Naive B cell (primary cell): ENCODE data around the gene AMBRA1. TPM values are rescaled to one million over a fixed set of nuclear protein-coding genes. Genes with fewer than 3 reads are reported as not detected.

Experiments used
- ATAC-seq, 2 donors: fragments of 150-1000 bp; cut with Tn5 transposase; 2 replicates each; pipeline ENCODE4 v1.10.0; 2021; ENCODE audit warnings: low read depth in 2 of 2, mild to moderate bottlenecking in 2 of 2, moderate library complexity in 2 of 2
- DNase-seq: peaks from one replicate; pipeline ENCODE4 v3.0.0; 2022
- H3K27ac Mint-ChIP-seq, 6 donors: one replicate each; pipeline ENCODE4 v1.8.0; 2020 to 2022; ENCODE audit warnings: mild to moderate bottlenecking in 6 of 6, mixed read lengths in 6 of 6, moderate library complexity in 5 of 6, inconsistent platforms in 2 of 6
- H3K27me3 Mint-ChIP-seq, 3 donors: one replicate each; pipeline ENCODE4 v1.8.0; 2021 to 2022; ENCODE audit warnings: mixed read lengths in 3 of 3, mild to moderate bottlenecking in 1 of 3
- H3K36me3 Mint-ChIP-seq, 2 donors: one replicate each; pipeline ENCODE4 v1.8.0; 2020 to 2022; ENCODE audit warnings: mixed read lengths in 2 of 2, inconsistent platforms in 1 of 2, mild to moderate bottlenecking in 1 of 2
- H3K4me1 Mint-ChIP-seq, 3 donors: one replicate each; pipeline ENCODE4 v1.8.0; 2020 to 2022; ENCODE audit warnings: mixed read lengths in 3 of 3, inconsistent platforms in 1 of 3, mild to moderate bottlenecking in 1 of 3, moderate library complexity in 1 of 3
- H3K4me3 Mint-ChIP-seq, 8 donors: one replicate each; pipeline ENCODE4 v1.8.0; 2020 to 2022; ENCODE audit warnings: mild to moderate bottlenecking in 8 of 8, mixed read lengths in 8 of 8, moderate library complexity in 8 of 8, inconsistent platforms in 2 of 8
- H3K9me3 Mint-ChIP-seq, 7 donors: one replicate each; pipeline ENCODE4 v1.8.0; 2020 to 2022; ENCODE audit warnings: mixed read lengths in 7 of 7, mild to moderate bottlenecking in 5 of 7, inconsistent platforms in 2 of 7, moderate library complexity in 1 of 7
- polyA plus RNA-seq, 6 donors: library from polyadenylated mRNA; unstranded; fragments of 300-500 nt; fragmentation: Illumina TruSeq; gene quantifications; one replicate each; pipeline ENCODE4 v1.2.3, GENCODE V29; 2021; ENCODE audit warnings: low read depth in 6 of 6

Gene AMBRA1
- polyA plus RNA-seq, 6 donors from 2014 or later = 6.6 to 11.3 (median 7.8) TPM

DNA sequence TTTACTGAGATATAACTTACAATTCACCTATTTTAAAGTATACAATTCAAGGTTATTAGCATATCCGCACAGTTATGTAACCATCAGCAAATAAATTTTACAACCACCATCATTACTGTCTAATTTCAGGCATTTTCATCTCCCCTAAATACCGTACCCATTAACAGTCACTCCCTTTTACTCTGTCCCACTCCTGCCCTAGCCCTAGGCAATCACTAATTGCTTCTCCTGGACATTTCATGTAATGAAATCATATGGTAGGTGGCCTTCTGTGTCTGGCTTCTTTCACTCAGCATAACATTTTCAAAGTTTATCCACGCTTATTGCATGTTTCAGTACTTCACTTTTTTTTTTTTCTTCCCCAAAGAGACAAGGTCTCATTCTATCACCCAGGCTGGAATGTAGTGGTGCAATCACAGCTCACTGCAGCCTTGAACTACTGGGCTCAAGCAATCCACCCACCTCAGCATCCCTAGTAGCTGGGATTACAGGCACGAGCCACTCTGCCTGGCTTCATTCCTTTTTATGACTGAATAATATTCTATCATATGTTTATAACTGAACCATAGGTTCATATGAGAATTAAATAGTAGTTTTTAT, 140.8 kb downstream of the AMBRA1 start:
- peaks cover 8 to 12% of the 10 kb centered on the region in 2 donors for H3K36me3 Mint-ChIP-seq
- peak overlapping the region in 1 of 6 donors; percentile 15 for H3K27ac Mint-ChIP-seq
- ATAC-seq (no peak), DNase-seq (no peak)
- peaks cover 13 to 33% (median 26%) of the 10 kb centered on the region in 3 donors for H3K4me1 Mint-ChIP-seq
- H3K27me3 Mint-ChIP-seq = no peaks in the 10 kb centered on the region
- H3K4me3 Mint-ChIP-seq = peak overlapping the region in 1 of 8 donors; percentile 64
- peaks cover 0 to 3% (median 0%) of the 10 kb centered on the region in 7 donors for H3K9me3 Mint-ChIP-seq

DNA sequence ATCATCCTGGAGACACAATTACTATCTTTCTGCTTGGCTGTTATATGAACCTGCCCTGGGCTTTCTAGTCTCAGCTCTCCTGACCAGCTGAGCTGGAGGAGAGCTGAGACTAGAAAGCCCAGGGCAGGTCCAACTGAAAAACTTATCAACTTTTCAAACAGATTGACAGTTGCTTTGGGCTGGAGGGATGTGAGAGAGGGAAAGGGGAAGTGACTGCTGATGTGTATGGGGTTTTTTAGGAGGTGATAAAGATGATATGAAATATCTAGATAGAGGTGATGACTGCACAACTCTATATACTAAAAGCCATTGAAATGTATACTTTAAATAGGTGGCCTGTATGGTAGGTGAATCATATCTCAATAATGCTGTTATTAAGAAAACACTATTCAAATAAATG, 142.1 kb downstream of the AMBRA1 start:
- Mint-ChIP-seq H3K27ac (peak overlapping the region in 1 of 6 donors; percentile 69), H3K4me3 (no peak overlapping the region), H3K4me1 (peaks cover 17 to 42% (median 28%) of the 10 kb centered on the region in 3 donors), H3K27me3 (no peaks in the 10 kb centered on the region), H3K9me3 (peaks cover 0 to 3% (median 0%) of the 10 kb centered on the region in 7 donors), H3K36me3 (peaks cover 8 to 12% of the 10 kb centered on the region in 2 donors)
- ATAC-seq (peak in 1 of 2 donors; percentile 35), DNase-seq (no peak)

GRCh38 chr11:46450846-46451477, 142.9 kb downstream of the AMBRA1 start:
- DNase-seq = no peak
- peaks cover 8 to 12% of the 10 kb centered on the region in 2 donors for H3K36me3 Mint-ChIP-seq
- H3K4me1 Mint-ChIP-seq = peaks cover 15 to 48% (median 30%) of the 10 kb centered on the region in 3 donors
- ATAC-seq = no peak
- no peaks in the 10 kb centered on the region for H3K27me3 Mint-ChIP-seq
- no peak overlapping the region for H3K27ac Mint-ChIP-seq
- H3K4me3 Mint-ChIP-seq = peak overlapping the region in 1 of 8 donors; percentile 48
- H3K9me3 Mint-ChIP-seq = peaks cover 0 to 3% (median 0%) of the 10 kb centered on the region in 7 donors

DNA sequence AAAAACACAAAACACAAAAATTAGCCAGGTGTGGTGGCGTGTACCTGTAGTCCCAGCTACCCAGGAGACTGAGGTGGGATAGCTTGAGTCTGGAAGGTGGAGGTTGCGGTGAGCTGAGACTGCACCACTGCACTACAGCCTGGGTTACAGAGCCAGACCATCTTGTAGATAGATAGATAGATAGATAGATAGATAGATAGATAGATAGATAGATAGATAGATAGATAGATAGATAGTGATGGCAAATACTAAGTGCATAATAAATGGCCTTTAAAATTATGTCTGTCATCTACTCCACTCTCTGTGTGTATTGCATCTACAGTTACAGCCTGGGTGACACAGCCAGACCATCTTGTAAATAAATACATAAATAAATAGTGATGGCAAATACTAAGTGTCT, 146.3 kb downstream of the AMBRA1 start:
- H3K9me3 Mint-ChIP-seq = peaks cover 0 to 3% (median 0%) of the 10 kb centered on the region in 7 donors
- H3K4me3 Mint-ChIP-seq = no peak overlapping the region
- ATAC-seq (no peak), DNase-seq (no peak)
- no peak overlapping the region for H3K27ac Mint-ChIP-seq
- H3K27me3 Mint-ChIP-seq = no peaks in the 10 kb centered on the region
- H3K4me1 Mint-ChIP-seq = peaks cover 15 to 51% (median 24%) of the 10 kb centered on the region in 3 donors
- H3K36me3 Mint-ChIP-seq = peaks cover 13 to 29% of the 10 kb centered on the region in 2 donors

DNA sequence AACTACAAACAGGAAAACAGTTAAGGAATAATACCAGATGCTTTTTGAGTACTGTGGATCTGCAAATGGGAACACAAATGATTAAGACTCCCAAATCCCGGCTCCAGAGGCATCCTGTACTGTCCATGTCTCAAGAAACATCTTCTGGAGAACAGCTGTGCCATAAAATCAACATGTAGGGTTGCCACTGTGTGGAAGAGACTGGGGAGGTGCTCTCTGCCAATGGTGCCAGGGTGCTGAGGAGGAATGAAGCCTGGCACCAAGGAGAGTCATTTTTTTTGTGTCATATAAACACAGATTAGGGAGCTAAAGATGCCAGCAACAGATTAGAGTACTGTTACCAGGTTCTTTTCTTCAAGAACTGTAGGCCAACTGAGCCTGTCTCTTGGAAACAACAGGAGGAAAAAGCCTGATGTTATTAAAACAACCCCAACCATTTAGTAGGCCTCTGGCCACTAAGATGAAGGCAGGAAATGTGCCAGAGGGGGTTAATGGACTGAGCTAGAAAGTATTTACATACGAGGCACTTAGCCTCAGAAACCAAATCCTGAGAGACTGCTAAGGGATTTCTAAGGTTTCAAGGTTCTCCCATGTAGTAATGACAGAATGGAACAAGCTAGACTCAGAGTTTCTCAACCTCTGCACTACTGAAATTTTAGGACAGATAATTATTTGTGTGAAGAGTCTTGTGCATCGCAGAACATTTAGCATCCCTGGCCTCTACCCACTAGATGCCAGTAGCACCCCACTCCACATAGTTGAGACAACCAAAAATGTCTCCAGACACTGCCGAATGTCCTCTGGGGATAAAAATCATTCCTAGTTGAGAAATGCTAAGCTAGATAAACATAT, 147.7 kb downstream of the AMBRA1 start:
- H3K27me3 Mint-ChIP-seq = no peaks in the 10 kb centered on the region
- H3K4me1 Mint-ChIP-seq = peaks cover 10 to 43% (median 17%) of the 10 kb centered on the region in 3 donors
- H3K36me3 Mint-ChIP-seq = peaks cover 27 to 36% of the 10 kb centered on the region in 2 donors
- DNase-seq = no peak
- peak overlapping the region in 1 of 6 donors; percentile 46 for H3K27ac Mint-ChIP-seq
- H3K9me3 Mint-ChIP-seq = peaks cover 0 to 3% (median 0%) of the 10 kb centered on the region in 7 donors
- H3K4me3 Mint-ChIP-seq = no peak overlapping the region
- ATAC-seq = no peak

GRCh38 chr11:46445192-46445919, 148.5 kb downstream of the AMBRA1 start:
- peaks cover 10 to 41% (median 17%) of the 10 kb centered on the region in 3 donors for H3K4me1 Mint-ChIP-seq
- H3K27me3 Mint-ChIP-seq = no peaks in the 10 kb centered on the region
- H3K27ac Mint-ChIP-seq = peak overlapping the region in 1 of 6 donors; percentile 46
- peaks cover 0 to 3% (median 0%) of the 10 kb centered on the region in 7 donors for H3K9me3 Mint-ChIP-seq
- peaks cover 24 to 37% of the 10 kb centered on the region in 2 donors for H3K36me3 Mint-ChIP-seq
- H3K4me3 Mint-ChIP-seq = no peak overlapping the region
- ATAC-seq (no peak), DNase-seq (no peak)

DNA sequence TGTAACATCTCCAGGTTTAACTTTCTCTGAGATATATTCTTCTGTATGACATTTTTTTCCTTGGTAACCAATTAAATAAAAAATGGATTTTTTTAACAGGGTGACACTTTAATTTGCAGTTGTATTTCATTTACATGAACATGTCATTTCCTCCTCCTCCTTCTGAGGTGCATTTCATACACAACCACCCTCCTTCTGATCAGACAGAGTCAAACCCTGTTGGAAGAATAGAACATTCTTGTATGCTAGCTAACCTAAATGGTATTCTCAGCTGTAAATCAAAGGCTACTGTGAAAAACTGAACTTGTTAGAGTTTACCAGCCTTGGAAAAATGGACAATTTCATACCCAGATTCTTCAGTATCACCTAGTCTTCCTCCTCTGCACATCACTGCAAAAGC, 149.5 kb downstream of the AMBRA1 start:
- Mint-ChIP-seq H3K4me3 (no peak overlapping the region), H3K36me3 (peaks cover 18 to 33% of the 10 kb centered on the region in 2 donors), H3K9me3 (peaks cover 0 to 2% (median 0%) of the 10 kb centered on the region in 7 donors), H3K27me3 (no peaks in the 10 kb centered on the region), H3K4me1 (peaks cover 6 to 32% (median 13%) of the 10 kb centered on the region in 3 donors), H3K27ac (no peak overlapping the region)
- DNase-seq (no peak), ATAC-seq (no peak)

DNA sequence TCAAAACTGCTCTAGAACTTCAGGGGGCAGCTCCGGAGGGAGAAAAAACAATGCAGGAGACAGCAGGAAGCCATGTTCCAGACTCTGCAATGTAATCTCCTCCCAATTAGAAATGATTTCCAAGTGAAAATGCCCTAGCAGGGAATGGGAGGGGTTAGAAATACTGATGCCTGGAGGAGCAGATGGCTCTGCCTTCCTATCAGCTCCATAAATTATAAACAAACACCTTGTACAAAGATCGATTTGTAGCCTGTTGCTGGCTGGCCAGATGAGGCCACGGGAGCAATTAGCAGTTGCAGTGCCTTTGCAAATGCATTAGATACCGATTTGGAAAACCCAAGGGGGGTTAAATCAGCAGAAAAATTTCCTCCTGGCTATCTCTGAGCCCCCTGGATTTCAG, 155.6 kb downstream of the AMBRA1 start:
- peaks cover 24 to 40% of the 10 kb centered on the region in 2 donors for H3K36me3 Mint-ChIP-seq
- DNase-seq = no peak
- peaks cover 0 to 2% (median 0%) of the 10 kb centered on the region in 7 donors for H3K9me3 Mint-ChIP-seq
- no peak for ATAC-seq
- H3K27me3 Mint-ChIP-seq = no peaks in the 10 kb centered on the region
- no peaks in the 10 kb centered on the region for H3K4me1 Mint-ChIP-seq
- no peak overlapping the region for H3K4me3 Mint-ChIP-seq
- peak overlapping the region in 1 of 6 donors; percentile 39 for H3K27ac Mint-ChIP-seq

GRCh38 chr11:46437122-46437689, 156.6 kb downstream of the AMBRA1 start:
- Mint-ChIP-seq H3K27me3 (no peaks in the 10 kb centered on the region), H3K9me3 (peaks cover 0 to 2% (median 0%) of the 10 kb centered on the region in 7 donors), H3K36me3 (peaks cover 26 to 36% of the 10 kb centered on the region in 2 donors), H3K4me3 (no peak overlapping the region), H3K27ac (no peak overlapping the region), H3K4me1 (no peaks in the 10 kb centered on the region)
- DNase-seq (no peak), ATAC-seq (no peak)

DNA sequence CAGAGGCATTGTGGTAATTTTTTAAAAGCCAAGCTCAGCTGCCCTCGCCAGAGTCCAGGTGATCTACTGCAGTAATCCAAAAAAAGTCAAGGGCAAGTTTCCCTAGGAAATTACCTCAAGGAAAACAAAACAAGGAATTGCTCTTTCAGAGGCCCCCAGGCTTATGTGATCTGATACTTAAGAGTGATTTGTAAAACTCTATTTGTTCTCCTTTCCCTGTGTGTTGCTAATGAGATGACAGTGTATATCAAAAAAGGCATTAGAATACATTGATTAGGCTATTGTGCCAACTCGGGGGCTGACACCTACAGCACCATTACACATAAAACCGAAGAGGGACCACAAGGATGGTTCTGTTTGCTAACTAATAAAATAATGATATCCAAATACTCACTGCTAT, 157.7 kb downstream of the AMBRA1 start:
- H3K27me3 Mint-ChIP-seq = no peaks in the 10 kb centered on the region
- no peaks in the 10 kb centered on the region for H3K4me1 Mint-ChIP-seq
- peak overlapping the region in 2 of 6 donors; percentile 30 to 38 for H3K27ac Mint-ChIP-seq
- peaks cover 27 to 38% of the 10 kb centered on the region in 2 donors for H3K36me3 Mint-ChIP-seq
- no peak for DNase-seq
- no peak overlapping the region for H3K4me3 Mint-ChIP-seq
- H3K9me3 Mint-ChIP-seq = peaks cover 0 to 2% (median 0%) of the 10 kb centered on the region in 7 donors
- ATAC-seq = no peak

DNA sequence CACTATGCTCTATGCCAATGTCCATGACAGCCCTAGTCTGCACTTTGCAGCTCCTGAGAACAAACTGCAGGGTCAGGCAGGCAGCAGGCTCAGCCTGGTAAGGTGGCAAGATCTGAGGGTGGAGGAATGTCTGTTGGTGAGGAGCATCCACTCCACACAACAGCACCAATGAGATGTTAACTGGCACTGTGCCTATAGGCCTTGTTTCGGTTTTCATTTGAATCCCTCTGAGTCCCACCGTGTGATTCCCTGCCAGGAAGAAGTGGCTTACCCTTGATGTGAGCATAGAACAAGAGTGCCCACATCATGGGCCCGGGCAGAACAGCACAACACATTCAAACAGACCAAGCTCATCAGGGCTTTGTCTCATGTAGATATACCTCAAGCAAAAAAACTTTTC, 158.1 kb downstream of the AMBRA1 start:
- H3K36me3 Mint-ChIP-seq = peaks cover 28 to 34% of the 10 kb centered on the region in 2 donors
- DNase-seq = no peak
- no peaks in the 10 kb centered on the region for H3K4me1 Mint-ChIP-seq
- no peak overlapping the region for H3K27ac Mint-ChIP-seq
- H3K9me3 Mint-ChIP-seq = no peaks in the 10 kb centered on the region
- ATAC-seq = no peak
- no peak overlapping the region for H3K4me3 Mint-ChIP-seq
- no peaks in the 10 kb centered on the region for H3K27me3 Mint-ChIP-seq

DNA sequence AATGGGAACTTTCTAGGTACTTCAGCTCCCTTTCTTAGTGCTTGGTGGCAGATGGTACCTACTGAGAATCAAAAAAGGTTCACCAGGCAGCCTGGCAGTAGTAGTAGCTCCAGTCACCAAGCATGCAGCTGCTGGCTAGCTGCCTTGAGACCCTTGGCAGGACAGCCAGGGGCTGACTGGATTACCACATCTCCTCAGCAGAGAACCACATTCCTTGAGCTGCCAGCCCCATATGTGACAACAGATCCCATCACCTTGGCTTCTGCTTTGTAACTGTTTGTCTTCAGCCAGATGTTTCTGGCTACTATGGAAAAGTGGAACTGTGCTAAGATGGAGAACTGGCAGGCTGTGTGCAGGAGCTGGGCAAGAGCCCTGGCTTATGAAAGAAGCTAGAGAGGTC, 162.6 kb downstream of the AMBRA1 start:
- Mint-ChIP-seq H3K36me3 (peaks cover 33 to 51% of the 10 kb centered on the region in 2 donors), H3K4me3 (peak overlapping the region in 1 of 8 donors; percentile 35), H3K27me3 (no peaks in the 10 kb centered on the region), H3K9me3 (no peaks in the 10 kb centered on the region), H3K27ac (peak overlapping the region in 1 of 6 donors; percentile 54), H3K4me1 (no peaks in the 10 kb centered on the region)
- ATAC-seq (no peak), DNase-seq (no peak)
